Inferior parietal cortex (tissue), 1 donor: ENCODE results near the gene LIN7B.
A peak's percentile ranks its signal among the peaks of the same experiment; 100 is the strongest.

Source experiments
- DNase-seq: peaks from one replicate; pipeline ENCODE4 v3.0.0-alpha.2; 2016; ENCODE audit errors: extremely low spot score

LIN7B gene

GRCh38 chr19:49113762-49114629 lies at the start of gene LIN7B:
LIN7B (plus strand) TSS chr19:49114370; CDS start chr19:49114405, 35 bp downstream.
- DNase-seq: no peak

DNA sequence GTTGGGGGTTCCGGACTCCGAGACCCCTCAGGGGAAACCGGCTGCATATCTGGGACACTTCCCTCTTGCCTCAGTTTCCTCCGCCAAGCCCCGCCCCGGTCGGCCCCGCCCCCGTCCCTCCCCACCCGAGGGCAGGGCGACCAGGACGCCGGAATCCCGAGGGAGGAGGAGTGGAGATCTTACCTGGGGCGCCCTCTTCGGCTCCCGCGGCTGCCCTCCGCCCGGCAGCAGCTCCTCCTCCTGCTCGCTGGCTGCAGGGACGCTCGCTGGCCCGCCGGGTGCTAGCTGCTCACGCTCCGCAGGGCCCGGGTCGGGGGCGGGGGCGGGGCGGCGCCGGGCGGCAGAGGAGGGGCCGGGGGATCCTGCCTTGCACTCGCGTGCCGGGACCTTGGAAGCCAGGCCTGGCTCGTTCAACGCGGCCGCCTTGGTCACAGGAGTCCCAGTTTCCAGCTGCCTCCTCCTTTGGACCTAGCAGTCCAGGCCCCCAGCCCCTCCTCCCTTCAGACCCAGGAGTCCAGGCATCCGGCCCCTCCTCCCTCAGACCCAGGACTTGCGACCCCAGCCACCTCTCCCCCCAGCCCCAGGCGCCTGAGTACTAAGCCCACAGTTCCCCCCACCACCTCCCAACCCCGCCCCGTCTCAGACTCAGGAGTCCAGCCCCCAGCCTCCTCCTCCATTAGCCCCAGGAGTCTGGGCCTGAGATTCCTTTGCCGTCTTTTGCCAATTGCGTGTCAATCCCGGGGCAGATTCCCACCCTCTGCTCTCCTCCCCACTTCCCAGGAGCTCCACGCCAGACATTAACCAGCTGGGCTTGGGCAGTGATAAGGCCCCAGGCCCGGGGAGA lies 49.2 kb upstream of the LIN7B start, which contains the start of gene NTF4:
TSS of gene NTF4 (minus strand) at position 51 of the 844 bp plus-strand sequence. CDS start 2,821 bp downstream, outside the sequence.
- no peak for DNase-seq

DNA sequence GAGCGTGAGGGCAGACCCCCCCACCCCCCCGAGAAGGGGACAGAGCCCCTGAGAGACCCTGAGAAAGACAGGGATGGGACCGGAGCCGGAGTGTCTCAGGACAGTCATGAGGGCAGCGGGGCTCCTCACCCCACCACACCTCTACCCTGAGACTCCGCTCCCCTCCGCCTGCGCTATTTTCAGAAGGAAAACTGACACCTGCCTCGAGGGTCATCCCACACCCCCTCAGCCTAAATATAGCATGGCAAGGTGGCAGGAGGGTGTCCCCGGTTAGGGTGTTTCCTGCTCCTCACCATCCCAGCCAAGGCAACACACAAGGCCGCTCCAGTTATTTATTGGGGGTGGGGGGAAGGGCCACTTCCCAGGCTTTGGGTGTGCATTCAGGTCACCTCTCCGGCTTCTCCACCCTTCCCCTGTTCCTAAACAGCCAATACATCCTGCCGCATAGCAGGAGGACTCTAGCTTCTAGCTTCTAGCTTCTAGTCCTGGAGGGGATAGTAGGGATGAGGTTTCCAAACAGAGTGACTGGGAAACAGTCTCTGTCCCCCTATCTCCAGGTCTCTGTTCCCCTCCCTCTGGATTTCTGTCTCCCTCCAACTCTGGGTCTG lies 48.2 kb upstream of the LIN7B start:
- DNase-seq: no peak

GRCh38 chr19:49067554-49067953 lies 46.6 kb upstream of the LIN7B start:
- DNase-seq: no peak

DNA sequence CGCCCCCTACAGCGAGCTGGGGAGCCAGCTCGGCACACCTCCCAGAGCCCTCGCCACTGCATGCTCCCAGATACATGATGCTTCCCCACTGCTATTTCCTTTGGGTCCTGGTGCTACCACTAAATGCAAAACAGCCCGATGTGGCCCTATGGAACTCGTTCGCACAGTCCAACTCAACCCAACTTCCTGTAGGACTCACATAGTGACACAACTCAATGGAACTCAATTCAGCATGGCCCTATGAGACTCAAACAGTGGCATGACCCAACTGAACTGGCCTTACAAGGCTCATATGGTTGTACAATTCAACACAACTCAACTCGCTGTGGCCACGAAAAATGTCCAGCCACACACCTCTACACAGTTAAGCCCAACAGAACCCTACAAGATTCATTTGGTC lies 45.1 kb upstream of the LIN7B start:
- no peak for DNase-seq

DNA sequence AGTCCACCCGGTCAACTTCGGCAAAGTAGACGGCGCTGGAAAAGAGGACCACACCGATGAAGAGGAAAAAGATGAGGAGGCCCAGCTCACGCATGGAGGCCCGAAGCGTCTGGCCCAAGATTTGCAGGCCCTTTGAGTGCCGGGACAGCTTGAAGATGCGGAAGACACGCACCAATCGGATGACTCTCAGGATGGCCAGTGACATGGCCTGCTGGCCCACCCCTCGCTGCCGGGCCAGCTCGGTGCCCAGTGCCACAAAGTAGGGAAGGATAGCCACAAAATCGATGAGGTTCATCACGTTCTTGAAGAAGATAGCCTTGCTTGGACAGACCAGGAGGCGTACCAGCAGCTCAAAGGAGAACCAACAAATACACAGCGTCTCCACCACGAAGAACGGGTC lies 43.8 kb upstream of the LIN7B start:
- no peak for DNase-seq

DNA sequence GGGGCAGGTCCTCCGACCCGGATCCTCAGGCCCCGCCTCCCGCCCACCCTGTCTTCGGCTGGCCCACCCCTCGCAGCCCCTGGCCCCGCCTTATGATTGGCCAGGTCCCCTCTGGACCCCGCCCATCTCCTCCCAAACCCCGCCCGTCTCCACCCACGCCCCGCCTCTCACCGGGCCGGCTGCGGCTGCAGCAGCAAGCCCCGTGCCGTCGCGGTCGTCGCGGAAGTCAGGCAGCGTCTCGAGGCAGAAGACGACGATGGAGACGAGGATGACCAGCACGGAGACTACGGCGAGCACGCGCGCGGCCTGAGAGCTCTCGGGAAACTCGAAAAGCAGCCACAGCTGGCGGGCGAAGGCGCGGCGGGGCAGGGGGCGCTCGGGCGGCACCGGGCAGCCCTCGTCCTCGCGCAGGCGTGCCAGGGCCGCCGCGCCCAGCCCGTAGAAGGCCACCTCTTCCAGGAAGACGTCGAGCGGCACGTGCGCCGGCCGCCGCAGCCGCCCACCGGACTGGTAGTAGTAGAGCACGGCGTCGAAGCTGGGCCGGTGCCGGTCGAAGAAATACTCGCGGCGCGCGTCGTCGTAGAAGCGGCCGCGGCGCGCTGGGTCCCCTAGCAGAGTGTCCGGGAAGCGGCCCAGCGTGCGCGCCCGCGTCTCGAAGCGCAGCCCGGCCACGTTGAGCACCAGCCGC lies 42.2 kb upstream of the LIN7B start:
- DNase-seq: no peak

DNA sequence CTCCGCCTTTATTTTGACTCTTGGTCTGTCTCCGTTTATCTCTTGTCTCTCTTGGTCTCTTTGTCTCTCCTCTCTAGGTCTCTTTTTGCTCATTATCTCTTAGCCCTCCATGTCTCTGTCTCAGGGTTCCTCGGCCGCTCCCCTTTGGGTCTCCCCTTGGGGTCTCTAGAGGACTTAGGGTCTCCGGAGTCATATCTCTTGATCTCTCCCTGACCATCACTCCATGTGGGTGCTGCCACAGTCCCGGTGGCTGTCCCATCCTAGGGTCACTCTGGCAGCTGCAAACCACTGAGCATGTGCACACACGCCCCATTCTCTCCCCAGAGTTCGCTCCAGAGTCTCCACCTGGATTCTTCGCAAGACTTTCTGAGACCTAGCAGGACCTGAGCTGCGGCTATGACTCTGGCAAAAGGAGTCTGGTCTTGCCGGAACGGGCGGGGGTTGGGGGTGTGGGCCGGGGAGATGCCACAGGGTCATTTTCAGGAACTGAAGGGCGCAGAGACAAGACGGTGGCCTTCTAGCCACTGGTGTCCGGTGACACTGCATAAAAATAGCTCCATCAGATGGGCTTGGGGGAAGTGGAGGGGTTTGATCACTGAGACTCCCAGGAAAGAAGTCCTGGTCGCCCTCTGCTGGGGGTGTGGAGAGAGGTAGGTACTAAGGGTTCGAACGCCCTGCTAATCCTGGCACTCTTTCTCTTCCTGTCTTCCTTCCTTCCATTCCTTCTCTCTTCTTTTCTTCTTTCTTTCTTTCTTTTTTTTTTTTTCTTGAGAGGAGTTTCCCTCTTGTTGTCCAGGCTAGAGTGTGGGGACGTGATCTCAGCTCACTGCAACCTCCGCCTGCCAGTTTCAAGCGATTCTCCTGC lies 40.4 kb upstream of the LIN7B start:
- DNase-seq: no peak

- DNase-seq: peak; percentile 15
These were observed 39.3 kb upstream of the LIN7B start for GRCh38 chr19:49074869-49075268.

GRCh38 chr19:49080392-49080791 lies 33.8 kb upstream of the LIN7B start:
- no peak for DNase-seq

DNA sequence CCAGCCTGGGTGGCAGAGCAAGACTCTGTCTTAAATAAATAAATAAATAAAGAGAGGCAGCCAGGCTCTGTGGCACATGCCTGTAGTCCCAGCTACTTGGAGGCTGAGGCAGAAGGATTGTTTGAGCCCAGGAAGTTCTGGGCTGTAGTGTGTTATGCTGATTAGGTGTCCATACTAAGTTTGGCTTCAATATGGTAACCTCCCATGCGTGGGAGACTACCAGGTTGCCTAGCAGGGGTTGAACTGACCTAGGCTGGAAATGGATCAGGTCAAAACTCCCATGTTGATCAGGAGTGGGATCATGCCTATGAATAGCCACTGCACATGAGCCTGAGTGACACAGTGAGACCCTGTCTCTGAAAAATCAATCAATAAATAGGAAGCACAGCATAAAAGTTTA lies 32.9 kb upstream of the LIN7B start:
- DNase-seq: no peak

- DNase-seq: no peak
These were observed 29.8 kb upstream of the LIN7B start for GRCh38 chr19:49084206-49085019.

- DNase-seq: peak; percentile 100
These were observed 28.9 kb upstream of the LIN7B start, which contains the start of gene SNRNP70 for GRCh38 chr19:49085020-49085867. SNRNP70 (plus strand) TSS chr19:49085451; CDS start chr19:49086415, 964 bp downstream.

- DNase-seq: no peak
These were observed 28.3 kb upstream of the LIN7B start for GRCh38 chr19:49085868-49086232.

- DNase-seq: no peak
These were observed 27.9 kb upstream of the LIN7B start for GRCh38 chr19:49086296-49086695.

- no peak for DNase-seq
These were observed 22.7 kb upstream of the LIN7B start for GRCh38 chr19:49091391-49092038.

DNA sequence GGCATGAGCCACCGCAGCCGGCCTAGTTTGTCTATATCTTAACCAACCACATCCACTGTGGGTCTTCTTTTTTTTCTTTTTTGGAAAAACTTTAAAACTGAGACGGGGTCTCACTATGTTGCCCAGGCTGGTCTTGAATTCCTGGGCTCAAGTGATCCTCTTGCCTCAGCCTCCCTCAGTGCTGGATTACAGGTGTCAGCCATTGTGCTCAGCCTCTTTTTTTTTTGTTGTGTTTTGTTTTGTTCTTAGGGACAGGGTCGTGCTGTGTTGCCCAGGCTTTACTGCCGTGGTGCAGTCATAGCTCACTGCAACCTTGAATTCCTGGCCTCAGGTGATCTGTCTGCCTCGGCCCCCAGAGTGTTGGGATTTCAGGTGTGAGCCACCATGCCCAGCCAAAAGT lies 21.5 kb upstream of the LIN7B start:
- no peak for DNase-seq
